H9 (cell line): ENCODE measurements around the gene SLC25A19. TPM values are rescaled to one million over a fixed set of nuclear protein-coding genes. Genes with fewer than 3 reads are reported as not detected.

ENCODE experiments used
- DNase-seq: peaks from one replicate; pipeline ENCODE4 v3.0.0-alpha.2; 2017
- H2AFZ ChIP-seq: one replicate; pipeline ENCODE4 v1.6.1; 2013; ENCODE audit warnings: mild to moderate bottlenecking, low read length, control low read depth, moderate library complexity
- H2AK5ac ChIP-seq: 2 replicates; pipeline ENCODE4 v1.6.1; 2013; ENCODE audit warnings: low read length, control low read depth, mixed read lengths; ENCODE audit not compliant: insufficient read length
- H2BK120ac ChIP-seq: one replicate; pipeline ENCODE4 v1.6.1; 2013; ENCODE audit warnings: low read depth, mild to moderate bottlenecking, low read length, control low read depth, inconsistent platforms; ENCODE audit not compliant: poor library complexity, severe bottlenecking
- H2BK12ac ChIP-seq: 2 replicates; pipeline ENCODE4 v1.6.1; 2013; ENCODE audit warnings: low read length, control low read depth, mixed read lengths, low read depth; ENCODE audit not compliant: insufficient read length
- H2BK15ac ChIP-seq: 2 replicates; pipeline ENCODE4 v1.6.1; 2013; ENCODE audit warnings: low read depth, low read length, control low read depth
- H2BK20ac ChIP-seq: one replicate; pipeline ENCODE4 v1.6.1; 2013; ENCODE audit warnings: low read depth, mild to moderate bottlenecking, low read length, control low read depth, inconsistent platforms; ENCODE audit not compliant: poor library complexity, severe bottlenecking
- H2BK5ac ChIP-seq: 2 replicates; pipeline ENCODE4 v1.6.1; 2013; ENCODE audit warnings: low read length, control low read depth, mixed read lengths; ENCODE audit not compliant: insufficient read length
- H3K14ac ChIP-seq: 2 replicates; pipeline ENCODE4 v1.6.1; 2013; ENCODE audit warnings: low read length, control low read depth; ENCODE audit not compliant: insufficient read depth
- H3K18ac ChIP-seq: 2 replicates; pipeline ENCODE4 v1.6.1; 2013; ENCODE audit warnings: low read depth, mild to moderate bottlenecking, mixed read lengths, low read length, control low read depth; ENCODE audit not compliant: insufficient read length
- H3K23ac ChIP-seq: 2 replicates; pipeline ENCODE4 v1.6.1; 2013; ENCODE audit warnings: low read length, control low read depth, mixed read lengths, low read depth; ENCODE audit not compliant: insufficient read length
- H3K23me2 ChIP-seq: 2 replicates; pipeline ENCODE4 v1.6.1; 2013; ENCODE audit warnings: low read depth, mild to moderate bottlenecking, mixed read lengths, low read length, control low read depth; ENCODE audit not compliant: insufficient read length, poor library complexity, severe bottlenecking
- H3K27ac ChIP-seq: 2 replicates; pipeline ENCODE4 v1.5.1; 2013; ENCODE audit warnings: low read length, control low read depth, mixed read lengths, low read depth; ENCODE audit not compliant: insufficient read length
- H3K27me3 ChIP-seq: 2 replicates; pipeline ENCODE4 v1.6.1; 2013; ENCODE audit warnings: low read length, control low read depth, inconsistent platforms; ENCODE audit not compliant: insufficient read depth
- H3K4ac ChIP-seq: 2 replicates; pipeline ENCODE4 v1.6.1; 2013; ENCODE audit warnings: low read depth, mild to moderate bottlenecking, control low read depth, inconsistent platforms, low read length, moderate library complexity
- H3K4me1 ChIP-seq: 2 replicates; pipeline ENCODE4 v1.6.1; 2013; ENCODE audit warnings: low read length, control low read depth, inconsistent platforms; ENCODE audit not compliant: insufficient read depth
- H3K4me2 ChIP-seq: 2 replicates; pipeline ENCODE4 v1.6.1; 2013; ENCODE audit warnings: low read length, control low read depth, mixed read lengths; ENCODE audit not compliant: insufficient read length, insufficient read depth
- H3K56ac ChIP-seq: 2 replicates; pipeline ENCODE4 v1.6.1; 2013; ENCODE audit warnings: low read depth, mild to moderate bottlenecking, mixed read lengths, low read length, control low read depth; ENCODE audit not compliant: insufficient read length
- H3K79me1 ChIP-seq: 2 replicates; pipeline ENCODE4 v1.6.1; 2013; ENCODE audit warnings: low read depth, mild to moderate bottlenecking, moderate library complexity, low read length, control low read depth, inconsistent platforms; ENCODE audit not compliant: insufficient read depth, poor library complexity, severe bottlenecking
- H3K79me2 ChIP-seq: 2 replicates; pipeline ENCODE4 v1.6.1; 2013; ENCODE audit warnings: low read length, control low read depth, inconsistent platforms; ENCODE audit not compliant: insufficient read depth
- H3K9ac ChIP-seq: 2 replicates; pipeline ENCODE4 v1.6.1; 2013; ENCODE audit warnings: low read length, control low read depth, mixed read lengths; ENCODE audit not compliant: insufficient read length; ENCODE audit errors: extremely low read depth
- H3K9me3 ChIP-seq: one replicate; pipeline ENCODE4 v1.6.1; 2013; ENCODE audit warnings: low read depth, low read length, inconsistent platforms; ENCODE audit not compliant: control insufficient read depth
- H3T11ph ChIP-seq: one replicate; pipeline ENCODE4 v1.6.1; 2013; ENCODE audit warnings: mild to moderate bottlenecking, low read length, control low read depth, inconsistent platforms
- H4K20me1 ChIP-seq: one replicate; pipeline ENCODE4 v1.6.1; 2013; ENCODE audit not compliant: control insufficient read depth, insufficient read length, insufficient read depth
- H4K5ac ChIP-seq: 2 replicates; pipeline ENCODE4 v1.6.1; 2013; ENCODE audit warnings: low read depth, mild to moderate bottlenecking, mixed read lengths, low read length, control low read depth; ENCODE audit not compliant: insufficient read length
- H4K8ac ChIP-seq: replicated peaks from 2 replicates; pipeline ENCODE4 v1.6.1; 2013; ENCODE audit warnings: low read length, control low read depth, mixed read lengths, low read depth; ENCODE audit not compliant: insufficient read length
- H4K91ac ChIP-seq: 2 replicates; pipeline ENCODE4 v1.6.1; 2013; ENCODE audit warnings: low read depth, mild to moderate bottlenecking, moderate library complexity, mixed read lengths, low read length, control low read depth; ENCODE audit not compliant: insufficient read length
- H3K27ac Mint-ChIP-seq, 3 experiments: 2 replicates in 2 of 3; 3 replicates in 1 of 3; pipeline ENCODE4 v1.8.0; 2020 to 2021; ENCODE audit warnings: mixed read lengths in 3 of 3, mild to moderate bottlenecking in 1 of 3, moderate library complexity in 1 of 3
- H3K27me3 Mint-ChIP-seq: 2 replicates; pipeline ENCODE4 v1.8.0; 2021; ENCODE audit warnings: low read depth, mild to moderate bottlenecking, moderate library complexity, mixed read lengths
- H3K36me3 Mint-ChIP-seq, 3 experiments: 2 replicates in 2 of 3; 3 replicates in 1 of 3; pipeline ENCODE4 v1.8.0; 2020 to 2021; ENCODE audit warnings: low read depth in 3 of 3, mixed read lengths in 3 of 3; ENCODE audit not compliant: insufficient read depth in 1 of 3
- H3K4me1 Mint-ChIP-seq, 2 experiments: 2 replicates each; pipeline ENCODE4 v1.8.0; 2020; ENCODE audit warnings: mixed read lengths in 2 of 2
- H3K4me3 Mint-ChIP-seq, 2 experiments: 2 replicates in 1 of 2; 3 replicates in 1 of 2; pipeline ENCODE4 v1.8.0; 2020 to 2021; ENCODE audit warnings: mild to moderate bottlenecking in 2 of 2, mixed read lengths in 2 of 2, moderate library complexity in 1 of 2
- H3K9me3 Mint-ChIP-seq, 2 experiments: 2 replicates in 1 of 2; 3 replicates in 1 of 2; pipeline ENCODE4 v1.8.0; 2020; ENCODE audit warnings: mild to moderate bottlenecking in 2 of 2, mixed read lengths in 2 of 2, moderate library complexity in 1 of 2
- WGBS: extraction: QIAGEN DNeasy Blood & Tissue Kit; methylation state at CpG from one replicate; pipeline ENCODE4 v1.1.7; 2013; ENCODE audit warnings: missing lambda C conversion rate, low lambda C conversion rate, mixed read lengths; ENCODE audit not compliant: insufficient read length; ENCODE audit errors: extremely low coverage; 5-methylcytosine and 5-hydroxymethylcytosine counted together
- total RNA-seq: library from RNA; stranded (reverse); gene quantifications from 2 replicates; pipeline ENCODE4 v1.2.1, GENCODE V29; 2021
- TF ChIP-seq, protein P1 (sequence below): fragments of 200-600 bp; sonication (generic); conservative IDR thresholded peaks from 3 replicates; pipeline ENCODE4 v1.8.0; 2021; ENCODE audit warnings: antibody characterized with exemption, mild to moderate bottlenecking

Gene SLC25A19
- total RNA-seq, 1 experiment from 2014 or later = 24.2 TPM

- no peak overlapping the region for H3K4me2 ChIP-seq
- H3K79me1 ChIP-seq = no peaks in the 10 kb centered on the region
- no peaks in the 10 kb centered on the region; the same call in 1 of the 2 replicates for H3K27me3 ChIP-seq
- Mint-ChIP-seq H3K9me3 (no peaks in the 10 kb centered on the region), H3K4me3 (no peak overlapping the region), H3K4me1 (peaks cover 11 to 12% of the 10 kb centered on the region in 2 experiments), H3K27ac (peak overlapping the region in 2 of 3 experiments; percentile 77 to 89; a peak in 4 of 7 replicates), H3K27me3 (no peaks in the 10 kb centered on the region), H3K36me3 (peaks cover 10 to 22% (median 16%) of the 10 kb centered on the region in 3 experiments; a peak in 6 of 7 replicates)
- no peak overlapping the region for H2BK12ac ChIP-seq
- H2BK5ac ChIP-seq = no peak overlapping the region
- H3K23ac ChIP-seq = no peak overlapping the region
- H3K56ac ChIP-seq = no peak overlapping the region
- no peaks in the 10 kb centered on the region for H3K23me2 ChIP-seq
- no peak overlapping the region for H3K9ac ChIP-seq
- H2AFZ ChIP-seq = no peak overlapping the region
- H4K91ac ChIP-seq = no peak overlapping the region
- H2BK15ac ChIP-seq = no peak overlapping the region
- H3K4me1 ChIP-seq = no peaks in the 10 kb centered on the region
- H4K8ac ChIP-seq = no peak overlapping the region
- no peak overlapping the region for H3T11ph ChIP-seq
- H4K5ac ChIP-seq = no peak overlapping the region
- TF ChIP-seq, protein P1, sequence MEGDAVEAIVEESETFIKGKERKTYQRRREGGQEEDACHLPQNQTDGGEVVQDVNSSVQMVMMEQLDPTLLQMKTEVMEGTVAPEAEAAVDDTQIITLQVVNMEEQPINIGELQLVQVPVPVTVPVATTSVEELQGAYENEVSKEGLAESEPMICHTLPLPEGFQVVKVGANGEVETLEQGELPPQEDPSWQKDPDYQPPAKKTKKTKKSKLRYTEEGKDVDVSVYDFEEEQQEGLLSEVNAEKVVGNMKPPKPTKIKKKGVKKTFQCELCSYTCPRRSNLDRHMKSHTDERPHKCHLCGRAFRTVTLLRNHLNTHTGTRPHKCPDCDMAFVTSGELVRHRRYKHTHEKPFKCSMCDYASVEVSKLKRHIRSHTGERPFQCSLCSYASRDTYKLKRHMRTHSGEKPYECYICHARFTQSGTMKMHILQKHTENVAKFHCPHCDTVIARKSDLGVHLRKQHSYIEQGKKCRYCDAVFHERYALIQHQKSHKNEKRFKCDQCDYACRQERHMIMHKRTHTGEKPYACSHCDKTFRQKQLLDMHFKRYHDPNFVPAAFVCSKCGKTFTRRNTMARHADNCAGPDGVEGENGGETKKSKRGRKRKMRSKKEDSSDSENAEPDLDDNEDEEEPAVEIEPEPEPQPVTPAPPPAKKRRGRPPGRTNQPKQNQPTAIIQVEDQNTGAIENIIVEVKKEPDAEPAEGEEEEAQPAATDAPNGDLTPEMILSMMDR = no peak
- no peaks in the 10 kb centered on the region for H3K9me3 ChIP-seq
- H2BK120ac ChIP-seq = no peak overlapping the region
- no peaks in the 10 kb centered on the region for H3K79me2 ChIP-seq
- no peak overlapping the region for H3K27ac ChIP-seq
- H2BK20ac ChIP-seq = no peak overlapping the region
- no peak overlapping the region; the same call in 1 of the 2 replicates for H3K14ac ChIP-seq
- no peak overlapping the region for H3K4ac ChIP-seq
- no peak overlapping the region for H2AK5ac ChIP-seq
- no CpG with 5 or more reads among the region's 5 CpGs for WGBS
- no peak for DNase-seq
- H4K20me1 ChIP-seq = no peaks in the 10 kb centered on the region
- no peak overlapping the region for H3K18ac ChIP-seq
These were observed 27.0 kb upstream of the SLC25A19 start for GRCh38 chr17:75316253-75316652.
